ENCODE data around the gene CDH4.

- TF ChIP-seq CTCF (IDR thresholded peaks at IDR 0.05) (no peak), POLR2A (IDR thresholded peaks at IDR 0.05) (no peak), EP300 (IDR thresholded peaks at IDR 0.05; ENCODE audit: low read depth) (no peak), POLR2AphosphoS5 (IDR thresholded peaks at IDR 0.05) (no peak)
Observed at GRCh38 chr20:61645732-61646131, 393.7 kb downstream of the CDH4 start.
